Keratinocyte (primary cell): ENCODE results near the gene MST1.

Experiments used
- CTCF ChIP-seq, 3 experiments: IDR thresholded peaks in 1 of 3; conservative IDR thresholded peaks in 1 of 3; optimal IDR thresholded peaks in 1 of 3; 2 replicates in 2 of 3; 3 replicates in 1 of 3; pipeline versions ENCODE3 to v1.5.1; 2011; ENCODE audit warnings: low read length in 3 of 3, mild to moderate bottlenecking in 3 of 3, moderate library complexity in 2 of 3, control low read depth in 1 of 3, inconsistent platforms in 1 of 3; ENCODE audit not compliant: insufficient read depth in 2 of 3; ENCODE audit errors: extremely low read depth in 1 of 3
- EZH2 ChIP-seq: IDR thresholded peaks from one replicate; pipeline ENCODE4 v1.6.1; 2012; ENCODE audit warnings: inconsistent platforms, mild to moderate bottlenecking, low read length, moderate library complexity

DNA sequence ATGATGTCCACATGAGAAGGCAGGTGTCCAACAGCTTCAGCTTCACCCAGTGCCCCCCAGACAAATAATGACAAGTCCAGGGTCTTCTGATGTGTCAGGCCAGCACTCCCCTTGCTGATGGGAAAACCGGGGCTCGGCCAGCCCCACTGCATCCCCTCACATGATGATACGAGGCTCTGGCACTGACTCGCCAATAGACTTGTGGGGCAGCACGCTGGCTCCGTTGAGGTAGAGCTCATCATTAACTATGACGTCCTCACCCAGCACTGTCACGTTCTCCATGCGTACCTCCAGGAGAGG is 32.3 kb upstream of the MST1 start:
- TF ChIP-seq CTCF (optimal IDR thresholded peaks at IDR 0.05 in 1 of 3, IDR thresholded peaks at IDR 0.05 in 1 of 3, conservative IDR thresholded peaks at IDR 0.05 in 1 of 3; ENCODE audit: extremely low read depth in 1 of 3, insufficient read depth in 2 of 3, low read length in 3 of 3) (no peak), EZH2 (no peak)
